ENCODE measurements around the gene CEP350. TPM values are rescaled to one million over a fixed set of nuclear protein-coding genes. Genes with fewer than 3 reads are reported as not detected.

The CEP350 gene
- total RNA-seq, 1 donor from 2014 or later: 53.0 TPM

GRCh38 chr1:180143359-180143758, 188.7 kb downstream of the CEP350 start:
- H3K27ac ChIP-seq: no peak overlapping the region
- no peaks in the 10 kb centered on the region for H3K9me3 ChIP-seq
- intact Hi-C loops (cut with DNase I): no loop called here
- no peaks in the 10 kb centered on the region for H3K4me1 ChIP-seq
- no peak for DNase-seq (ENCODE audit: extremely low spot score in 2 of 2)
- no peak for TF ChIP-seq POLR2AphosphoS5 (IDR thresholded peaks at IDR 0.05; ENCODE audit: insufficient read depth in 1 of 2, low read depth in 1 of 2)
- no peak for TF ChIP-seq CTCF (IDR thresholded peaks at IDR 0.05)
- no peak for TF ChIP-seq POLR2A (IDR thresholded peaks at IDR 0.05)
- H3K4me3 ChIP-seq: no peak overlapping the region
- H3K27me3 ChIP-seq: no peaks in the 10 kb centered on the region
- H3K36me3 ChIP-seq: no peaks in the 10 kb centered on the region

- Histone ChIP-seq H3K9me3 (no peaks in the 10 kb centered on the region), H3K36me3 (no peaks in the 10 kb centered on the region), H3K4me1 (no peaks in the 10 kb centered on the region), H3K4me3 (no peak overlapping the region), H3K27me3 (no peaks in the 10 kb centered on the region), H3K27ac (no peak overlapping the region)
- peak; percentile 43 to 69 for DNase-seq (ENCODE audit: extremely low spot score in 2 of 2)
- intact Hi-C loops (cut with DNase I): no loop called here
- no peak for TF ChIP-seq POLR2A (IDR thresholded peaks at IDR 0.05)
- TF ChIP-seq CTCF (IDR thresholded peaks at IDR 0.05): no peak
- TF ChIP-seq POLR2AphosphoS5 (IDR thresholded peaks at IDR 0.05; ENCODE audit: insufficient read depth in 1 of 2, low read depth in 1 of 2): no peak
Observed at GRCh38 chr1:180144659-180145357, 190.2 kb downstream of the CEP350 start.

- intact Hi-C loops (cut with DNase I): no loop called here
- Histone ChIP-seq H3K4me1 (no peaks in the 10 kb centered on the region), H3K9me3 (no peaks in the 10 kb centered on the region), H3K36me3 (no peaks in the 10 kb centered on the region), H3K27me3 (no peaks in the 10 kb centered on the region), H3K27ac (no peak overlapping the region), H3K4me3 (no peak overlapping the region)
- DNase-seq (ENCODE audit: extremely low spot score in 2 of 2): no peak
- TF ChIP-seq POLR2AphosphoS5 (IDR thresholded peaks at IDR 0.05; ENCODE audit: insufficient read depth in 1 of 2, low read depth in 1 of 2) (no peak), CTCF (IDR thresholded peaks at IDR 0.05) (no peak)
Observed at GRCh38 chr1:180145446-180145845, 190.8 kb downstream of the CEP350 start.

- peak; percentile 40 to 54 for DNase-seq (ENCODE audit: extremely low spot score in 2 of 2)
- peaks cover 16% of the 10 kb centered on the region for H3K4me1 ChIP-seq
- no peak overlapping the region for H3K4me3 ChIP-seq
- TF ChIP-seq POLR2AphosphoS5 (IDR thresholded peaks at IDR 0.05; ENCODE audit: insufficient read depth in 1 of 2, low read depth in 1 of 2) (no peak), CTCF (IDR thresholded peaks at IDR 0.05) (no peak), POLR2A (IDR thresholded peaks at IDR 0.05) (no peak)
- no peak overlapping the region for H3K27ac ChIP-seq
- H3K36me3 ChIP-seq: no peaks in the 10 kb centered on the region
- no peaks in the 10 kb centered on the region for H3K9me3 ChIP-seq
- H3K27me3 ChIP-seq: no peaks in the 10 kb centered on the region
- intact Hi-C loops (cut with DNase I): loop anchor here (10.0 kb wide), 1 partner anchor 266 kb away; the partner anchor contains the start of gene TOR1AIP1
Observed at GRCh38 chr1:180150982-180151381, 196.4 kb downstream of the CEP350 start.

GRCh38 chr1:180151508-180151907, 196.9 kb downstream of the CEP350 start:
- H3K36me3 ChIP-seq: no peaks in the 10 kb centered on the region
- no peaks in the 10 kb centered on the region for H3K27me3 ChIP-seq
- peaks cover 22% of the 10 kb centered on the region for H3K4me1 ChIP-seq
- intact Hi-C loops (cut with DNase I): loop anchor here (10.0 kb wide), 1 partner anchor 267 kb away; the partner anchor contains the start of gene TOR1AIP1
- TF ChIP-seq POLR2A (IDR thresholded peaks at IDR 0.05): no peak
- TF ChIP-seq CTCF (IDR thresholded peaks at IDR 0.05): no peak
- TF ChIP-seq POLR2AphosphoS5 (IDR thresholded peaks at IDR 0.05; ENCODE audit: insufficient read depth in 1 of 2, low read depth in 1 of 2): no peak
- no peak overlapping the region for H3K27ac ChIP-seq
- no peak for DNase-seq (ENCODE audit: extremely low spot score in 2 of 2)
- H3K9me3 ChIP-seq: no peaks in the 10 kb centered on the region
- no peak overlapping the region for H3K4me3 ChIP-seq
